ENCODE results near the gene LPA. TPM values are rescaled to one million over a fixed set of nuclear protein-coding genes. Genes with fewer than 3 reads are reported as not detected.

The LPA gene
- total and polyA plus RNA-seq, 3 donors from 2014 or later = 0.28 to 7.2 (median 2.4) TPM

DNA sequence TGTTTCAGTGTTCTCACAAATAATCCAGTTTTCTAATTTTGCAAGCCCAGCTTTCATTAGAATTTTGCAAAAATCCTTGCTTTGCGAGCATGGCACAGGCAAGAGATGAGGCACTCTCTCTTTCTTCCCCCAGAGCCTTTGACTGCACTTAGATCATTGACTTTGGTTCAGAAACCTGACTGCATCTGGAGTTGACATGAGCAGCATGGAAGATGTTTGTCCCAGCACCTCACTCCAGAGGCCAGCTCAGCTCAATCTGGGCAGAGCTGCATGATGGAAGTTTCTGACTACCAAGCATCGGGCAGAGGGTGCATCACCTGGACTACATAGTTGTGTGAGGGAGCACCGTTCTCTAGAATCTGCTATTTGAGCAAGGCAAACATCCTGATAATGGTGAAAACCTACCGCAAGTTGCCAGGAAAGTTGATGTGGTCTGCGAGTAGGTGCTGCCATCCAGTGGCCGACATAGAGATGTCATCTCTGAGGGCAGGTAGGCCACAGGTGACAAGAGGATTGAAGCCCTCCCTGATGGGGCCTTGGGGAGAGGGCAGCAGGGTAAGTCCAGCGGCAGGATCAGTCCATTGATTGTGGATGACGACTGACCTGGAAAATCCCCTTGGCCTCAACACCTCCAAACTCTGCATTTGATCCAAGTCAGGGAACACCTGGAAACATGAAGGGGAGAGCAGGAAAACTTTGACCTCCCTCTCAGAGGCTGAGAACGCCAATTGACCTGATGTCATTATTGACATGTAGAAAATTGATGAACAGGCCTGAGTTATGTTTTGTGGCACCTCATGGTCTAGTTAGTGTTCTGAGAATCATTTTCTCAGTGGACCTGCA lies 3.8 kb upstream of the LPA start:
- H3K4me1 ChIP-seq = no peaks in the 10 kb centered on the region
- intact Hi-C loops (cut with DNase I; ENCODE audit: low total_unique reads) = no loop called here
- H3K4me3 ChIP-seq = no peak overlapping the region
- H3K9me3 ChIP-seq = no peaks in the 10 kb centered on the region
- H3K27me3 ChIP-seq = no peaks in the 10 kb centered on the region
- 43% methylated on average over 9 of the region's 9 CpGs for WGBS, 2 donors
- TF ChIP-seq POLR2A (IDR thresholded peaks at IDR 0.05) = no peak
- TF ChIP-seq, protein P1, sequence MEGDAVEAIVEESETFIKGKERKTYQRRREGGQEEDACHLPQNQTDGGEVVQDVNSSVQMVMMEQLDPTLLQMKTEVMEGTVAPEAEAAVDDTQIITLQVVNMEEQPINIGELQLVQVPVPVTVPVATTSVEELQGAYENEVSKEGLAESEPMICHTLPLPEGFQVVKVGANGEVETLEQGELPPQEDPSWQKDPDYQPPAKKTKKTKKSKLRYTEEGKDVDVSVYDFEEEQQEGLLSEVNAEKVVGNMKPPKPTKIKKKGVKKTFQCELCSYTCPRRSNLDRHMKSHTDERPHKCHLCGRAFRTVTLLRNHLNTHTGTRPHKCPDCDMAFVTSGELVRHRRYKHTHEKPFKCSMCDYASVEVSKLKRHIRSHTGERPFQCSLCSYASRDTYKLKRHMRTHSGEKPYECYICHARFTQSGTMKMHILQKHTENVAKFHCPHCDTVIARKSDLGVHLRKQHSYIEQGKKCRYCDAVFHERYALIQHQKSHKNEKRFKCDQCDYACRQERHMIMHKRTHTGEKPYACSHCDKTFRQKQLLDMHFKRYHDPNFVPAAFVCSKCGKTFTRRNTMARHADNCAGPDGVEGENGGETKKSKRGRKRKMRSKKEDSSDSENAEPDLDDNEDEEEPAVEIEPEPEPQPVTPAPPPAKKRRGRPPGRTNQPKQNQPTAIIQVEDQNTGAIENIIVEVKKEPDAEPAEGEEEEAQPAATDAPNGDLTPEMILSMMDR (IDR thresholded peaks at IDR 0.05) = peak in 2 of 3 experiments; percentile 38 to 40
- DNase-seq = peak; percentile 54
- H3K27ac ChIP-seq = no peak overlapping the region
- no peaks in the 10 kb centered on the region for H3K36me3 ChIP-seq (ENCODE audit: low read depth, missing control alignments)

DNA sequence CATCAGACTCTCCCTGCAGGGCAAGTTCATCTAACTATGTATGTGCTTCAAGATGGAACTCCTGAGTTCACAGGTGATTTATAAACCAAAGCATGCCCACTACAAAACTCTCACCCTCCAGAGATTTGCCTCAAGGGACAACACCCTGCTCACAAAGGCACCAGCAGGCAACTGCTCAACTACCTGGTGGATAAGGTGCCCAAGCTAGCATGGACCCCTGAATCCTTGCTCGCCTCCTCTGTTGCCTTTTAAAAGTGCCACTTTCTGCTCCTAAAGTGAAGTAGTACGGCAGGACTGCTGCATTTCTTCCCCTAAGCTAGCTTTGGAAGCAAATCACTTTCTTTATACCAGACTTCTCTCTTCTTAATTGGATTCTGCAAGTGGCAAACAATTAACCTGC lies 1.2 kb downstream of the LPA start:
- TF ChIP-seq, protein P1 (IDR thresholded peaks at IDR 0.05) = no peak
- no peak for TF ChIP-seq POLR2A (IDR thresholded peaks at IDR 0.05)
- H3K27ac ChIP-seq = no peak overlapping the region
- WGBS, 2 donors = 66 to 78% methylated on average over 2 of the region's 2 CpGs
- no peaks in the 10 kb centered on the region for H3K27me3 ChIP-seq
- H3K36me3 ChIP-seq (ENCODE audit: low read depth, missing control alignments) = no peaks in the 10 kb centered on the region
- no peak for DNase-seq
- no peaks in the 10 kb centered on the region for H3K4me1 ChIP-seq
- no peak overlapping the region for H3K4me3 ChIP-seq
- intact Hi-C loops (cut with DNase I; ENCODE audit: low total_unique reads) = no loop called here
- H3K9me3 ChIP-seq = no peaks in the 10 kb centered on the region

- WGBS, 2 donors = 18 to 35% methylated on average over 3 of the region's 3 CpGs
- TF ChIP-seq, protein P1 (IDR thresholded peaks at IDR 0.05) = no peak
- TF ChIP-seq POLR2A (IDR thresholded peaks at IDR 0.05) = no peak
- intact Hi-C loops (cut with DNase I; ENCODE audit: low total_unique reads) = no loop called here
- Histone ChIP-seq H3K27ac (no peak overlapping the region), H3K4me1 (no peaks in the 10 kb centered on the region), H3K4me3 (no peak overlapping the region), H3K36me3 (ENCODE audit: low read depth, missing control alignments) (no peaks in the 10 kb centered on the region), H3K27me3 (no peaks in the 10 kb centered on the region), H3K9me3 (no peaks in the 10 kb centered on the region)
- no peak for DNase-seq
Measured at GRCh38 chr6:160662429-160662828, 1.6 kb downstream of the LPA start.

GRCh38 chr6:160661216-160661615 lies 2.9 kb downstream of the LPA start:
- Histone ChIP-seq H3K27ac (no peak overlapping the region), H3K4me3 (no peak overlapping the region), H3K4me1 (no peaks in the 10 kb centered on the region), H3K36me3 (ENCODE audit: low read depth, missing control alignments) (no peaks in the 10 kb centered on the region), H3K9me3 (no peaks in the 10 kb centered on the region), H3K27me3 (no peaks in the 10 kb centered on the region)
- WGBS, 2 donors = 61 to 75% methylated on average over 3 of the region's 3 CpGs
- TF ChIP-seq POLR2A (IDR thresholded peaks at IDR 0.05) = no peak
- intact Hi-C loops (cut with DNase I; ENCODE audit: low total_unique reads) = no loop called here
- no peak for DNase-seq

DNA sequence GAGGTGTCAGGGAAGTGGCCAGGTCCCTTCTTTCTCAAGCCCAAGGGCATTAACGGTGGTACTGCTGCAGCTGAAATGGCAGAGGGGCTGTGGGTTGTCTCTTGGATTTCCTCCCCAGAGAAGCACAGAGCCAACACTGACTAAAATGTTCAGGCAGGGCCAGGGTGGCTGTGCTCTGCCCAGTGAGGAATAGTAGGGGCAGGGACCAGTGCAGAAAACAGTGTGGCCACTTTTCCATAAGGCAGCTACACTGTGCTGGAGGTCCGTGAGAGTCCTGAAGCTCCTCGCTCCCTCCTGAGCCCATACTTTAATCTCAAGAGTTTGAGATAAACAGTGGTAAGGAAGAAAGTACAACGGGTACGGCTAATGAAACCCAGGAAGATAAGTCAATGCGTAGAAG lies 4.5 kb downstream of the LPA start:
- WGBS, 2 donors = 70 to 74% methylated on average over 6 of the region's 6 CpGs
- no peak for TF ChIP-seq POLR2A (IDR thresholded peaks at IDR 0.05)
- TF ChIP-seq, protein P1 (IDR thresholded peaks at IDR 0.05) = no peak
- H3K27me3 ChIP-seq = no peaks in the 10 kb centered on the region

More for the DNA sequence above, 4.5 kb downstream of the LPA start:
- Histone ChIP-seq H3K4me1 (no peaks in the 10 kb centered on the region), H3K4me3 (no peak overlapping the region), H3K9me3 (no peaks in the 10 kb centered on the region), H3K27ac (no peak overlapping the region), H3K36me3 (ENCODE audit: low read depth, missing control alignments) (no peaks in the 10 kb centered on the region)
- no peak for DNase-seq
- intact Hi-C loops (cut with DNase I; ENCODE audit: low total_unique reads) = no loop called here

All from testis (tissue), 3 donors.